ENCODE results near the gene PREX1. TPM values are rescaled to one million over a fixed set of nuclear protein-coding genes. Genes with fewer than 3 reads are reported as not detected.
"Not testable (repeated sequence)": the region's sequence is repeated elsewhere in the genome, so short reads cannot be mapped to it uniquely, and the experiment has no call there.

The PREX1 gene
- total RNA-seq (ENCODE audit: low replicate concordance), result 0.71 and 20.8 TPM in 2 replicates
- long read RNA-seq, result 0 reads

DNA sequence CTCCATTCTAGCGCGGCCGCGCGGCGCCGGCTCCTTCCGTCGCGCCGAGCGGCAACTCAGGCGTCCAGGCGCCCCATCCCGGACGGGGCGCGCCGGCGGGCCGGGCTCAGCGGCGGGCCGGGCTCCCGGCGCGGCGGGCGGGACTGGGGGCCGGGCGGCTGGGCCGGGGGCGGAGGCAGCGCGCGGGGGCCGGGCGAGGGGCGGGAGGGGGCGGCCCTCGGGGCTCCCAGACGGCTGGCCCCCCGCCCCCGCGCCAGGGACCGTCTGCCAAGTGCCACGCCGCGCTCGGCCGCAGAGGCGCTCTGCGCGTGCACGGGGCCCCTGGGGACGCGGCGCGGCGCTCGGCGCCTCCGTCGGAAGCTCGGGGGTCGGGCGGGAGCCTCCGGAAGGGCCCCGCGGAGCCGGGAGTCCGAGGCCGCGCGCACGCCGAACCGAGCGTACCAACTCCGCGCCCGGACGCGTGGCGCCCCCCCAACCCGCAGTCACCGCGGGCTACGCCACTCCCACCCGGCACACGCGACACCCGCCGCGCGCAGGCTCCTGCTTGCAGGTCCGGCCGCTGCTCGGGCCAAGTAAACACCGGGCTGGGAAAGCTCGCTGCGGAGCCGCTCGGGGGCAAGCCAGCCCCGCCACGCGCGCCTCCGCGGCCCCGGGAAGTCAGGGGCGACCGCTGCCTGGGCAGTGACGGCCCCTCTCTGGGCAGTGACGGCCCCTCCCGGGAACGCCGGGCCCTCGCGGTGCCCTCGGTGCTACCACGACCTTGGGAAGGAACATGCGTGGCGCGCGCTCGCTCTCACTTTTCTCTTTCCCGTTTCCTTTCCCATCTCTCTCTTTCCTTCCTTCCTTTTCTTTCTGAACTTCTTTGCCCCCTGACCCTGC, at the start of gene PREX1:
TSS of gene PREX1 (minus strand) at position 145 of the 879 bp plus-strand sequence. CDS start at position 6, 139 bp downstream.
- no peak for TF ChIP-seq CTCF (conservative IDR thresholded peaks at IDR 0.05)
- no peaks in the 10 kb centered on the region for H3K9me3 Mint-ChIP-seq
- H3K27ac Mint-ChIP-seq, result peak within 1 kb of the TSS; percentile 55
- peak within 1 kb of the TSS; percentile 90 for H3K4me3 Mint-ChIP-seq
- peak; percentile 79 for DNase-seq (ENCODE audit: extremely low spot score, unreplicated experiment)
- H3K36me3 Mint-ChIP-seq, result no peaks in the 10 kb centered on the region
- peaks cover 23% of the 10 kb centered on the region for H3K4me1 Mint-ChIP-seq (ENCODE audit: unreplicated experiment)
- H3K27me3 Mint-ChIP-seq, result peaks cover 74% of the 10 kb centered on the region

- no peaks in the 10 kb centered on the region for H3K36me3 Mint-ChIP-seq
- peaks cover 13% of the 10 kb centered on the region for H3K4me1 Mint-ChIP-seq (ENCODE audit: unreplicated experiment)
- no peak for DNase-seq (ENCODE audit: extremely low spot score, unreplicated experiment)
- H3K4me3 Mint-ChIP-seq, result no peak overlapping the region
- peaks cover 10% of the 10 kb centered on the region for H3K27me3 Mint-ChIP-seq
- no peak overlapping the region for H3K27ac Mint-ChIP-seq
- TF ChIP-seq CTCF (conservative IDR thresholded peaks at IDR 0.05), result no peak
- no peaks in the 10 kb centered on the region for H3K9me3 Mint-ChIP-seq
Measured at GRCh38 chr20:48877304-48877703, 49.5 kb upstream of the PREX1 start.

DNA sequence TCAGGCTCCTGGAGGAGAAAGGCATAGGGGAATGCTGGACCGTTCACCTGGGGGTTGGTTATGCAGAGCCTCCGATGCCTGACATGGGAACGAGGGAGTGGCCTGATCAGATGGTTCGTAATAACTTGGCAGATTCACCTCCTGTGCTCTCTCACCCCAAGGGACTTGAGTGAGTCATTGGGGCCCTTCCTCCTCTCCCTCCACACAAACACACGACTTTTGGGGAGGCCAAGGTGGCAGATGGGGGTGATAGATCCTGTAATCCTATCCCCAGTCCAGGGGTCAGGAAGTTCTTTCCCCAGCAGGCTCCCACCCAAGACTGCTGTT, 48.1 kb upstream of the PREX1 start:
- H3K4me3 Mint-ChIP-seq, result no peak overlapping the region
- no peaks in the 10 kb centered on the region for H3K36me3 Mint-ChIP-seq
- H3K4me1 Mint-ChIP-seq (ENCODE audit: unreplicated experiment), result peaks cover 13% of the 10 kb centered on the region
- no peak overlapping the region for H3K27ac Mint-ChIP-seq
- no peaks in the 10 kb centered on the region for H3K9me3 Mint-ChIP-seq
- DNase-seq (ENCODE audit: extremely low spot score, unreplicated experiment), result no peak
- TF ChIP-seq CTCF (conservative IDR thresholded peaks at IDR 0.05), result no peak
- peaks cover 10% of the 10 kb centered on the region for H3K27me3 Mint-ChIP-seq

DNA sequence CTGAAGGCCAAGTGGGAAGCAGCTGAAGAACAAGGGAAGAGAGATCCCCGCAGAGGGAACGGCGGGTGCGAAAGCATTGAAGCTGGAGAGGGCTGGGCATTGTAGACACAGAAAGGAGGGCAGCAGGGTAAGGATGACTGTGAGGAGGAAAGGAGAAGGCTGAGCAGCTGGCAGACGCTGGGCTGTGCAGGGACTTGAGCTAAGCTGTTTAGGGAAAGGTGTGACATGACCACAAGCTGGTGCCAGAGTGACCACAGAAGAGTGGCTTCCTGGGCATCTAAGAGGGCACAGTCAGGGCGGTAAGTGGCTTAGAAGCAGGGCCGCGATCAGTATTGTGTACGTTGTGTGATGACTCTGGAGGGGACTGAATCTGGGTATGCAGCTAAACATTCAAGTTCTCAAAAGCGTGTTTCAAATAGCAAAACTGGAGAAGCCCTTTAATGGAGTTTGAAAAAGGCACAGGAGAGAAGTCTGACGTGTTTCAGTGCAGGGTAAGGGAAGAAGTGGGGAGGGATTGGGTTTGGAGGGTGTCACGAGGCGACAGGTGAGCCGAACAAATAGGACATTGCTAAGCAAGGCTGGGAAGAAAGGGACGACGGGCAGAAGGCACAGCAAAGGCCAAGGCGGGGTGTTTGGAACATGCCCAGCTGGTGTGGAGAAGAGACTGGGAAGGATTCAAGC, 47.6 kb upstream of the PREX1 start:
- peaks cover 10% of the 10 kb centered on the region for H3K27me3 Mint-ChIP-seq
- no peak overlapping the region for H3K4me3 Mint-ChIP-seq
- H3K9me3 Mint-ChIP-seq, result no peaks in the 10 kb centered on the region
- TF ChIP-seq CTCF (conservative IDR thresholded peaks at IDR 0.05), result no peak
- H3K27ac Mint-ChIP-seq, result peak overlapping the region; percentile 9
- no peak for DNase-seq (ENCODE audit: extremely low spot score, unreplicated experiment)
- no peaks in the 10 kb centered on the region for H3K36me3 Mint-ChIP-seq
- peaks cover 13% of the 10 kb centered on the region for H3K4me1 Mint-ChIP-seq (ENCODE audit: unreplicated experiment)

DNA sequence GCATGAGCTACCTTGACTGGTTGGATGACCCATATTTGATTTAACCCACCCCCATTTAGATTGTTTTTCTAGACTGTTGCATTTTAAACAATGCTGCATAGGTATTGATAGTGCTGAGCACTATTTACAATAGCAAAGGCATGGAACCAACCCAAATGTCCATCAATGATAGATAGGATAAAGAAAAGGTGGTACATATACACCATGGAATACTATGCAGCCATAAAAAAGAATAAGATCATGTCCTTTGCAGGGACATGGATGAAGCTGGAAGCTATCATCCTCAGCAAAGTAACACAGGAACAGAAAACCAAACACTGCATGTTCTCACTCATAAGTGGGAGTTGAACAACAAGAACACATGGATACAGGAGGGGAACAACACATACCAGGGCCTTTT, 41.6 kb upstream of the PREX1 start:
- not testable (repeated sequence) for H3K4me3 Mint-ChIP-seq; H3K9me3 Mint-ChIP-seq; H3K36me3 Mint-ChIP-seq; H3K4me1 Mint-ChIP-seq (ENCODE audit: unreplicated experiment); DNase-seq (ENCODE audit: extremely low spot score, unreplicated experiment); H3K27ac Mint-ChIP-seq; H3K27me3 Mint-ChIP-seq

DNA sequence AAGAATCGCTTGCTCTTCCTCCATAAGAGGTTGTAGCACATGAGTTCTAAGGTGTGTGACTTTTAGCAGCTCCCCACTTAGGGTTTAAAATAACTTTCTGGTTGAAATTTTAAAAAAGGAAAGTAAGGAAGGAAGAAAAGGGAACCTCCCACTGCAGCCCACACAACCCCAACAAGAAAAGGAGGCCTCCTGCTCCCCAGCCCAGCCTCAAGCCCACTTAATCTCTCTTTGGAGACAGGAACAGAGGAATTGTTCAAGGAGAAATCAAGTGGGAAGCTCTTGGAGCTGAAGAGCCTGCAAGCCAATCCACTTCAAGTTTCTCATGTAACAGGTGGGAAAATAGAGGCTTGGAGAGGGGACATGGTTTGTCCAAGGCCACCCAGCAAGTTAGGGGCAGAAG, 39.1 kb upstream of the PREX1 start:
- Mint-ChIP-seq H3K27me3 (peaks cover 8% of the 10 kb centered on the region), H3K4me1 (ENCODE audit: unreplicated experiment) (no peaks in the 10 kb centered on the region), H3K4me3 (no peak overlapping the region), H3K36me3 (no peaks in the 10 kb centered on the region), H3K27ac (no peak overlapping the region), H3K9me3 (no peaks in the 10 kb centered on the region)
- TF ChIP-seq CTCF (conservative IDR thresholded peaks at IDR 0.05), result no peak
- no peak for DNase-seq (ENCODE audit: extremely low spot score, unreplicated experiment)

Measured in type B pancreatic cell (in vitro differentiated cells).